Medulla oblongata (tissue), 1 donor: ENCODE measurements around the gene RALB.

Experiments
- DNase-seq: peaks from one replicate; pipeline ENCODE4 v3.0.0-alpha.2; 2015; ENCODE audit errors: extremely low spot score

RALB gene

GRCh38 chr2:120338015-120338414, 85.4 kb downstream of the RALB start:
- DNase-seq: no peak

GRCh38 chr2:120341977-120342376, 89.3 kb downstream of the RALB start:
- no peak for DNase-seq

- no peak for DNase-seq
Measured at GRCh38 chr2:120342446-120342845, 89.8 kb downstream of the RALB start.

- no peak for DNase-seq
Measured at GRCh38 chr2:120343100-120343432, 90.4 kb downstream of the RALB start.

- DNase-seq: peak; percentile 87
Measured at GRCh38 chr2:120343433-120344105, 90.9 kb downstream of the RALB start.
